Mesodermal cell (in vitro differentiated cells): ENCODE results near the gene SLC6A3.

Experiments
- H3K27ac ChIP-seq: 2 replicates; pipeline ENCODE4 v1.7.0; 2013; ENCODE audit warnings: mild to moderate bottlenecking, low read depth, low read length, moderate library complexity; ENCODE audit not compliant: severe bottlenecking
- H3K36me3 ChIP-seq: 2 replicates; pipeline ENCODE4 v1.7.1; 2013; ENCODE audit warnings: mild to moderate bottlenecking, low read length, moderate library complexity; ENCODE audit not compliant: control insufficient read depth, insufficient read depth
- H3K4me1 ChIP-seq: one replicate; pipeline ENCODE4 v1.7.1; 2013; ENCODE audit warnings: mild to moderate bottlenecking, low read length; ENCODE audit not compliant: insufficient read depth, control insufficient read depth, poor library complexity, severe bottlenecking
- H3K4me3 ChIP-seq: 2 replicates; pipeline ENCODE4 v1.7.0; 2013; ENCODE audit warnings: low read length, control low read depth, mild to moderate bottlenecking; ENCODE audit not compliant: insufficient read depth, poor library complexity, severe bottlenecking; ENCODE audit errors: extremely low read depth
- H3K9me3 ChIP-seq: 2 replicates; pipeline ENCODE4 v1.7.1; 2013; ENCODE audit warnings: mild to moderate bottlenecking, low read length, moderate library complexity; ENCODE audit not compliant: control insufficient read depth
- WGBS, 2 experiments: methylation state at CpG; one replicate each; pipeline ENCODE4 v1.1.5; 2013; ENCODE audit warnings: missing lambda C conversion rate in 2 of 2; ENCODE audit not compliant: insufficient coverage in 2 of 2; 5-methylcytosine and 5-hydroxymethylcytosine counted together

SLC6A3 gene

GRCh38 chr5:1471997-1472963, 27.0 kb upstream of the SLC6A3 start:
- Histone ChIP-seq H3K9me3 (no peaks in the 10 kb centered on the region), H3K4me1 (peaks cover 17% of the 10 kb centered on the region), H3K27ac (no peak overlapping the region), H3K4me3 (no peak overlapping the region), H3K36me3 (peaks cover 72% of the 10 kb centered on the region)
- 94 to 95% methylated on average over 24 of the region's 27 CpGs for WGBS, 2 experiments

GRCh38 chr5:1471240-1471853, 26.1 kb upstream of the SLC6A3 start:
- no peak overlapping the region for H3K27ac ChIP-seq
- WGBS, 2 experiments = 95% methylated on average over 5 to 8 of the region's 8 CpGs
- peaks cover 72% of the 10 kb centered on the region for H3K36me3 ChIP-seq
- H3K4me1 ChIP-seq = peaks cover 17% of the 10 kb centered on the region
- H3K9me3 ChIP-seq = no peaks in the 10 kb centered on the region
- H3K4me3 ChIP-seq = no peak overlapping the region

- Histone ChIP-seq H3K27ac (peak overlapping the region; percentile 78), H3K36me3 (peaks cover 72% of the 10 kb centered on the region), H3K4me1 (peaks cover 17% of the 10 kb centered on the region), H3K9me3 (no peaks in the 10 kb centered on the region), H3K4me3 (no peak overlapping the region)
- WGBS, 2 experiments = 91 to 97% methylated on average over 16 to 18 of the region's 18 CpGs
Measured at GRCh38 chr5:1470762-1471211, 25.5 kb upstream of the SLC6A3 start.

GRCh38 chr5:1468629-1469527, 23.6 kb upstream of the SLC6A3 start:
- Histone ChIP-seq H3K9me3 (no peaks in the 10 kb centered on the region), H3K27ac (no peak overlapping the region), H3K4me1 (peaks cover 17% of the 10 kb centered on the region), H3K36me3 (peaks cover 70% of the 10 kb centered on the region), H3K4me3 (no peak overlapping the region)
- WGBS, 2 experiments = 95 to 96% methylated on average over 24 to 28 of the region's 28 CpGs

GRCh38 chr5:1468247-1468612, 23.0 kb upstream of the SLC6A3 start:
- peaks cover 70% of the 10 kb centered on the region for H3K36me3 ChIP-seq
- no peak overlapping the region for H3K27ac ChIP-seq
- WGBS, 2 experiments = 86 to 95% methylated on average over 15 of the region's 15 CpGs
- H3K4me3 ChIP-seq = no peak overlapping the region
- no peaks in the 10 kb centered on the region for H3K9me3 ChIP-seq
- H3K4me1 ChIP-seq = peaks cover 17% of the 10 kb centered on the region

GRCh38 chr5:1467341-1468246, 22.4 kb upstream of the SLC6A3 start:
- no peaks in the 10 kb centered on the region for H3K9me3 ChIP-seq
- H3K36me3 ChIP-seq = peaks cover 70% of the 10 kb centered on the region
- no peak overlapping the region for H3K27ac ChIP-seq
- 91 to 96% methylated on average over 44 to 50 of the region's 51 CpGs for WGBS, 2 experiments
- H3K4me1 ChIP-seq = peaks cover 17% of the 10 kb centered on the region
- H3K4me3 ChIP-seq = no peak overlapping the region

GRCh38 chr5:1466631-1467265, 21.5 kb upstream of the SLC6A3 start:
- peaks cover 17% of the 10 kb centered on the region for H3K4me1 ChIP-seq
- peaks cover 74% of the 10 kb centered on the region for H3K36me3 ChIP-seq
- 90 to 95% methylated on average over 35 to 37 of the region's 37 CpGs for WGBS, 2 experiments
- H3K27ac ChIP-seq = no peak overlapping the region
- no peaks in the 10 kb centered on the region for H3K9me3 ChIP-seq
- H3K4me3 ChIP-seq = no peak overlapping the region

- Histone ChIP-seq H3K27ac (no peak overlapping the region), H3K9me3 (no peaks in the 10 kb centered on the region), H3K4me1 (peaks cover 17% of the 10 kb centered on the region), H3K4me3 (no peak overlapping the region), H3K36me3 (peaks cover 81% of the 10 kb centered on the region)
- 93 to 99% methylated on average over 26 to 29 of the region's 30 CpGs for WGBS, 2 experiments
Measured at GRCh38 chr5:1465966-1466471, 20.8 kb upstream of the SLC6A3 start.

GRCh38 chr5:1465117-1465516, 19.9 kb upstream of the SLC6A3 start:
- H3K27ac ChIP-seq = no peak overlapping the region
- H3K36me3 ChIP-seq = peaks cover 86% of the 10 kb centered on the region
- peaks cover 8% of the 10 kb centered on the region for H3K4me1 ChIP-seq
- H3K4me3 ChIP-seq = no peak overlapping the region
- no peaks in the 10 kb centered on the region for H3K9me3 ChIP-seq
- WGBS, 2 experiments = 91 to 98% methylated on average over 22 of the region's 22 CpGs
